Measurements from ENCODE around the gene USP34.

USP34 gene

GRCh38 chr2:61356261-61356957 is 114.5 kb downstream of the USP34 start:
- H3K9ac ChIP-seq (ENCODE audit: insufficient read length, low read depth), result no peak overlapping the region

GRCh38 chr2:61354543-61355197 is 116.2 kb downstream of the USP34 start:
- peaks cover 15% of the 10 kb centered on the region for H3K36me3 ChIP-seq (ENCODE audit: insufficient read depth, insufficient read length, low read length)
- peaks cover 14% of the 10 kb centered on the region; the same call in 1 of the 2 replicates for H3K9me3 ChIP-seq (ENCODE audit: insufficient read depth, low read length)
- no peaks in the 10 kb centered on the region for H3K27me3 ChIP-seq (ENCODE audit: insufficient read depth, insufficient read length)
- H3K4me1 ChIP-seq (ENCODE audit: insufficient read depth, insufficient read length), result no peaks in the 10 kb centered on the region
- DNase-seq (ENCODE audit: low read depth, low spot score), result no peak
- H3K9ac ChIP-seq (ENCODE audit: insufficient read length, low read depth), result no peak overlapping the region
- TF ChIP-seq ZNF274 (IDR thresholded peaks at IDR 0.05; ENCODE audit: low read depth, low read length) (no peak), SUZ12 (IDR thresholded peaks at IDR 0.05; ENCODE audit: extremely low read depth, insufficient read depth, insufficient read length) (no peak), YY1 (IDR thresholded peaks at IDR 0.05; ENCODE audit: insufficient read depth, insufficient read length) (no peak)
- no peak overlapping the region for H3K4me3 ChIP-seq (ENCODE audit: insufficient read length, low read depth)

More at GRCh38 chr2:61356261-61356957, 114.5 kb downstream of the USP34 start:
- no peak for DNase-seq (ENCODE audit: low read depth, low spot score)
- Histone ChIP-seq H3K4me3 (ENCODE audit: insufficient read length, low read depth) (no peak overlapping the region), H3K27me3 (ENCODE audit: insufficient read depth, insufficient read length) (no peaks in the 10 kb centered on the region), H3K4me1 (ENCODE audit: insufficient read depth, insufficient read length) (no peaks in the 10 kb centered on the region), H3K9me3 (ENCODE audit: insufficient read depth, low read length) (peaks cover 14% of the 10 kb centered on the region; the same call in 1 of the 2 replicates), H3K36me3 (ENCODE audit: insufficient read depth, insufficient read length, low read length) (peaks cover 12% of the 10 kb centered on the region)
- TF ChIP-seq YY1 (IDR thresholded peaks at IDR 0.05; ENCODE audit: insufficient read depth, insufficient read length) (no peak), SUZ12 (IDR thresholded peaks at IDR 0.05; ENCODE audit: extremely low read depth, insufficient read depth, insufficient read length) (no peak), ZNF274 (IDR thresholded peaks at IDR 0.05; ENCODE audit: low read depth, low read length) (no peak)

GRCh38 chr2:61353909-61354308 is 117.0 kb downstream of the USP34 start:
- Histone ChIP-seq H3K4me3 (ENCODE audit: insufficient read length, low read depth) (no peak overlapping the region), H3K36me3 (ENCODE audit: insufficient read depth, insufficient read length, low read length) (peaks cover 17% of the 10 kb centered on the region), H3K9ac (ENCODE audit: insufficient read length, low read depth) (no peak overlapping the region), H3K9me3 (ENCODE audit: insufficient read depth, low read length) (peaks cover 14% of the 10 kb centered on the region; the same call in 1 of the 2 replicates), H3K27me3 (ENCODE audit: insufficient read depth, insufficient read length) (no peaks in the 10 kb centered on the region), H3K4me1 (ENCODE audit: insufficient read depth, insufficient read length) (no peaks in the 10 kb centered on the region)
- DNase-seq (ENCODE audit: low read depth, low spot score), result no peak
- TF ChIP-seq YY1 (IDR thresholded peaks at IDR 0.05; ENCODE audit: insufficient read depth, insufficient read length) (no peak), SUZ12 (IDR thresholded peaks at IDR 0.05; ENCODE audit: extremely low read depth, insufficient read depth, insufficient read length) (no peak), ZNF274 (IDR thresholded peaks at IDR 0.05; ENCODE audit: low read depth, low read length) (no peak)

- Histone ChIP-seq H3K27me3 (ENCODE audit: insufficient read depth, insufficient read length) (no peaks in the 10 kb centered on the region), H3K4me1 (ENCODE audit: insufficient read depth, insufficient read length) (no peaks in the 10 kb centered on the region), H3K9ac (ENCODE audit: insufficient read length, low read depth) (no peak overlapping the region), H3K4me3 (ENCODE audit: insufficient read length, low read depth) (no peak overlapping the region), H3K9me3 (ENCODE audit: insufficient read depth, low read length) (peaks cover 14% of the 10 kb centered on the region; the same call in 1 of the 2 replicates), H3K36me3 (ENCODE audit: insufficient read depth, insufficient read length, low read length) (peaks cover 35% of the 10 kb centered on the region)
- DNase-seq (ENCODE audit: low read depth, low spot score), result no peak
- no peak for TF ChIP-seq SUZ12 (IDR thresholded peaks at IDR 0.05; ENCODE audit: extremely low read depth, insufficient read depth, insufficient read length)
- TF ChIP-seq ZNF274 (IDR thresholded peaks at IDR 0.05; ENCODE audit: low read depth, low read length), result no peak
- no peak for TF ChIP-seq YY1 (IDR thresholded peaks at IDR 0.05; ENCODE audit: insufficient read depth, insufficient read length)
These were observed 120.1 kb downstream of the USP34 start for GRCh38 chr2:61350777-61351176.

GRCh38 chr2:61343141-61343540 is 127.7 kb downstream of the USP34 start:
- Histone ChIP-seq H3K36me3 (ENCODE audit: insufficient read depth, insufficient read length, low read length) (peaks cover 29% of the 10 kb centered on the region), H3K4me3 (ENCODE audit: insufficient read length, low read depth) (no peak overlapping the region), H3K4me1 (ENCODE audit: insufficient read depth, insufficient read length) (no peaks in the 10 kb centered on the region), H3K9ac (ENCODE audit: insufficient read length, low read depth) (no peak overlapping the region), H3K27me3 (ENCODE audit: insufficient read depth, insufficient read length) (no peaks in the 10 kb centered on the region), H3K9me3 (ENCODE audit: insufficient read depth, low read length) (no peaks in the 10 kb centered on the region)
- TF ChIP-seq SUZ12 (IDR thresholded peaks at IDR 0.05; ENCODE audit: extremely low read depth, insufficient read depth, insufficient read length), result no peak
- TF ChIP-seq YY1 (IDR thresholded peaks at IDR 0.05; ENCODE audit: insufficient read depth, insufficient read length), result no peak
- no peak for TF ChIP-seq ZNF274 (IDR thresholded peaks at IDR 0.05; ENCODE audit: low read depth, low read length)
- DNase-seq (ENCODE audit: low read depth, low spot score), result no peak

- Histone ChIP-seq H3K27me3 (ENCODE audit: insufficient read depth, insufficient read length) (no peaks in the 10 kb centered on the region), H3K9me3 (ENCODE audit: insufficient read depth, low read length) (no peaks in the 10 kb centered on the region), H3K36me3 (ENCODE audit: insufficient read depth, insufficient read length, low read length) (peaks cover 25% of the 10 kb centered on the region), H3K4me1 (ENCODE audit: insufficient read depth, insufficient read length) (no peaks in the 10 kb centered on the region), H3K4me3 (ENCODE audit: insufficient read length, low read depth) (no peak overlapping the region), H3K9ac (ENCODE audit: insufficient read length, low read depth) (no peak overlapping the region)
- no peak for DNase-seq (ENCODE audit: low read depth, low spot score)
- TF ChIP-seq ZNF274 (IDR thresholded peaks at IDR 0.05; ENCODE audit: low read depth, low read length), result no peak
- TF ChIP-seq SUZ12 (IDR thresholded peaks at IDR 0.05; ENCODE audit: extremely low read depth, insufficient read depth, insufficient read length), result no peak
- TF ChIP-seq YY1 (IDR thresholded peaks at IDR 0.05; ENCODE audit: insufficient read depth, insufficient read length), result no peak
These were observed 130.6 kb downstream of the USP34 start for GRCh38 chr2:61340242-61340641.

GRCh38 chr2:61338447-61338846 is 132.4 kb downstream of the USP34 start:
- TF ChIP-seq SUZ12 (IDR thresholded peaks at IDR 0.05; ENCODE audit: extremely low read depth, insufficient read depth, insufficient read length) (no peak), ZNF274 (IDR thresholded peaks at IDR 0.05; ENCODE audit: low read depth, low read length) (no peak), YY1 (IDR thresholded peaks at IDR 0.05; ENCODE audit: insufficient read depth, insufficient read length) (no peak)
- no peaks in the 10 kb centered on the region for H3K27me3 ChIP-seq (ENCODE audit: insufficient read depth, insufficient read length)
- H3K9ac ChIP-seq (ENCODE audit: insufficient read length, low read depth), result no peak overlapping the region
- H3K36me3 ChIP-seq (ENCODE audit: insufficient read depth, insufficient read length, low read length), result peaks cover 19% of the 10 kb centered on the region
- no peaks in the 10 kb centered on the region for H3K4me1 ChIP-seq (ENCODE audit: insufficient read depth, insufficient read length)
- no peaks in the 10 kb centered on the region for H3K9me3 ChIP-seq (ENCODE audit: insufficient read depth, low read length)
- no peak for DNase-seq (ENCODE audit: low read depth, low spot score)
- no peak overlapping the region for H3K4me3 ChIP-seq (ENCODE audit: insufficient read length, low read depth)

Data from NT2/D1 (cell line).